Heart left ventricle (tissue), 16 donors: Measurements from ENCODE around the gene EGFL6. TPM values are rescaled to one million over a fixed set of nuclear protein-coding genes. Genes with fewer than 3 reads are reported as not detected.

ENCODE experiments used
- ATAC-seq, 4 donors: fragments of 200-7000 bp; cut with Tn5 transposase; one replicate each; pipeline ENCODE4 v1.9.1; 2020 to 2022; ENCODE audit warnings: moderate library complexity in 4 of 4, mild to moderate bottlenecking in 3 of 4, moderate number of reproducible peaks in 1 of 4
- DNase-seq, 5 donors: peaks; one replicate each; pipeline ENCODE4 v3.0.0-alpha.2; 2020
- H3K27ac ChIP-seq, 12 donors: fragments of 200-600 bp; sonication (generic) in 4 of 12; one replicate each; pipeline versions ENCODE4 v1.5.0 to v1.8.0; 2016 to 2022; ENCODE audit warnings: mild to moderate bottlenecking in 2 of 12
- H3K27me3 ChIP-seq, 9 donors: fragments of 200-600 bp; sonication (generic) in 2 of 9; one replicate each; pipeline versions ENCODE4 v1.5.1 to v1.8.0; 2016 to 2022; ENCODE audit warnings: mild to moderate bottlenecking in 3 of 9
- H3K36me3 ChIP-seq, 9 donors: fragments of 200-600 bp; sonication (generic) in 2 of 9; one replicate each; pipeline versions ENCODE4 v1.5.0 to v1.8.0; 2018 to 2022; ENCODE audit warnings: mild to moderate bottlenecking in 2 of 9
- H3K4me1 ChIP-seq, 12 donors: fragments of 200-600 bp; sonication (generic) in 4 of 12; one replicate each; pipeline versions ENCODE4 v1.5.0 to v1.8.0; 2016 to 2022; ENCODE audit warnings: mild to moderate bottlenecking in 3 of 12
- H3K4me3 ChIP-seq, 12 donors: fragments of 200-600 bp; sonication (generic) in 4 of 12; one replicate each; pipeline versions ENCODE4 v1.5.0 to v1.8.0; 2017 to 2022; ENCODE audit warnings: mild to moderate bottlenecking in 9 of 12, moderate library complexity in 4 of 12
- H3K9me3 ChIP-seq, 12 donors: fragments of 200-600 bp; sonication (generic) in 4 of 12; one replicate each; pipeline versions ENCODE4 v1.5.0 to v1.8.0; 2016 to 2022; ENCODE audit warnings: mild to moderate bottlenecking in 1 of 12
- POLR2A ChIP-seq, 2 donors: fragments of 450-650 bp; IDR thresholded peaks; one replicate each; pipeline ENCODE4 v1.6.1; 2017; ENCODE audit warnings: antibody characterized with exemption in 2 of 2, mild to moderate bottlenecking in 2 of 2, moderate library complexity in 2 of 2
- WGBS, 4 donors: extraction: QIAGEN DNeasy Blood & Tissue Kit in 2 of 4; methylation state at CpG; one replicate each; pipeline versions ENCODE4 v1.1.5 to v1.1.7; 2013 to 2018; 5-methylcytosine and 5-hydroxymethylcytosine counted together
- intact Hi-C, 10 donors: fragments of 100-400 bp; cut with DNase I; formaldehyde crosslinking; loops; one replicate each; pipeline versions ENCODE4 v1.11.1 to v1.14.2; 2022
- polyA plus RNA-seq, 2 donors: library from polyadenylated mRNA; stranded (reverse); fragments of 200-250 nt; gene quantifications; one replicate each; pipeline ENCODE4 v1.2.3, GENCODE V29; 2013
- total RNA-seq, 9 donors: library from RNA; depleted of rRNA in 2 of 9; stranded (reverse); fragments of >200 nt in 2 of 9; fragmentation: NEBNext Ultra II Directional in 3 of 9; extraction: Animal tissue kit (Norgen Biotek cat#: 25700) in 3 of 9; gene quantifications; one replicate each; pipeline versions ENCODE4 v1.1.0 to v1.2.4, GENCODE V29; 2016 to 2023
- TF ChIP-seq, protein P1 (sequence below), 12 donors: fragments of 200-600 bp; sonication (generic) in 4 of 12; IDR thresholded peaks; one replicate each; pipeline versions ENCODE4 v1.5.0 to v1.8.0; 2018 to 2022; ENCODE audit warnings: antibody characterized with exemption in 12 of 12, mild to moderate bottlenecking in 5 of 12
- donor health status: ischemic (EF 13 %, LVEDD 7.1; RV severe dilation, severe dysfunction).
- donor health status: healthy with polysubstance abuse.
- donor health status: DM: no; HTN: yes; CAD: no.
- donor health status: DM: no; HTN: no; CAD: no.
- donor health status: ischemic (EF 25% LVEDD 6.9; RV normal size, moderate dysfunction).
- donor health status: ischemic (EF 25% LVEDD 5.7; RV mildly dilated, moderate dysfunction).
- donor health status: healthy.
- donor health status: DM: yes; HTN: yes; CAD: no.
- donor health status: ischemic (EF 35%, LVEDD 5.7; RV mildly dilated, moderate dysfunction).
- donor health status: nonischemic (EF 11% LVEDD 7.7; RV severe dilation, severe dysfunction).
- donor health status: DM: yes; HTN: yes; CAD: no.
- donor health status: PGD.
- donor health status: ischemic (EF 29% LVEDD 5.4; RV normal size, mild dysfunction).
- donor health status: nonischemic (EF 23%, LVEDD 6.1; RV moderate dilation, normal function).

The EGFL6 gene
- total and polyA plus RNA-seq, 11 donors: 2.4 TPM; not detected in 10

DNA sequence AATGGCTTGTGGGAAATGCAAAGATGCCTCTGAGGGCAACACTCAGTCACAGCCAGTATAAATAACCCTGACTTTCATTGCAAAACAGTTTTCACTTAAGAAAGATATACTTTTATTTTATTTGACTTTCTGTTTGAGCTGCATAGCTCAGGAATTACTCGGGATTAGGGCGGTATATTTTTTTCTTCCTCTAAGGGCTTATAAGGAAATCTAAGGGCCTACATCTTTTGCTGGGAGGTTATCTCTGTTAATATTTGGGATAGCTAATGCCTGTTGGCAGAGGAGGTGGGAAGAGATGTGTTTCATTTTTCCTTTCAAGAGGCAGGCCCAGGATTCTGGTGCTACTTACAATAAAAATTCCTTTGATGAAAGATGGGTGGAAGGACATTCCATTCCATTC, 28.8 kb upstream of the EGFL6 start:
- DNase-seq: no peak
- H3K27me3 ChIP-seq: peaks cover 0 to 14% (median 0%) of the 10 kb centered on the region in 9 donors
- ATAC-seq: no peak
- 78 to 90% (median 84%) methylated on average over 2 of the region's 2 CpGs for whole genome bisulfite sequencing, 4 donors
- H3K27ac ChIP-seq: no peak overlapping the region
- no peaks in the 10 kb centered on the region for H3K9me3 ChIP-seq
- no peak for TF ChIP-seq POLR2A (IDR thresholded peaks at IDR 0.05)
- TF ChIP-seq, protein P1, sequence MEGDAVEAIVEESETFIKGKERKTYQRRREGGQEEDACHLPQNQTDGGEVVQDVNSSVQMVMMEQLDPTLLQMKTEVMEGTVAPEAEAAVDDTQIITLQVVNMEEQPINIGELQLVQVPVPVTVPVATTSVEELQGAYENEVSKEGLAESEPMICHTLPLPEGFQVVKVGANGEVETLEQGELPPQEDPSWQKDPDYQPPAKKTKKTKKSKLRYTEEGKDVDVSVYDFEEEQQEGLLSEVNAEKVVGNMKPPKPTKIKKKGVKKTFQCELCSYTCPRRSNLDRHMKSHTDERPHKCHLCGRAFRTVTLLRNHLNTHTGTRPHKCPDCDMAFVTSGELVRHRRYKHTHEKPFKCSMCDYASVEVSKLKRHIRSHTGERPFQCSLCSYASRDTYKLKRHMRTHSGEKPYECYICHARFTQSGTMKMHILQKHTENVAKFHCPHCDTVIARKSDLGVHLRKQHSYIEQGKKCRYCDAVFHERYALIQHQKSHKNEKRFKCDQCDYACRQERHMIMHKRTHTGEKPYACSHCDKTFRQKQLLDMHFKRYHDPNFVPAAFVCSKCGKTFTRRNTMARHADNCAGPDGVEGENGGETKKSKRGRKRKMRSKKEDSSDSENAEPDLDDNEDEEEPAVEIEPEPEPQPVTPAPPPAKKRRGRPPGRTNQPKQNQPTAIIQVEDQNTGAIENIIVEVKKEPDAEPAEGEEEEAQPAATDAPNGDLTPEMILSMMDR (IDR thresholded peaks at IDR 0.05): no peak
- no peaks in the 10 kb centered on the region for H3K4me1 ChIP-seq
- no peak overlapping the region for H3K4me3 ChIP-seq
- no peaks in the 10 kb centered on the region for H3K36me3 ChIP-seq
- intact Hi-C loops: no loop called here

DNA sequence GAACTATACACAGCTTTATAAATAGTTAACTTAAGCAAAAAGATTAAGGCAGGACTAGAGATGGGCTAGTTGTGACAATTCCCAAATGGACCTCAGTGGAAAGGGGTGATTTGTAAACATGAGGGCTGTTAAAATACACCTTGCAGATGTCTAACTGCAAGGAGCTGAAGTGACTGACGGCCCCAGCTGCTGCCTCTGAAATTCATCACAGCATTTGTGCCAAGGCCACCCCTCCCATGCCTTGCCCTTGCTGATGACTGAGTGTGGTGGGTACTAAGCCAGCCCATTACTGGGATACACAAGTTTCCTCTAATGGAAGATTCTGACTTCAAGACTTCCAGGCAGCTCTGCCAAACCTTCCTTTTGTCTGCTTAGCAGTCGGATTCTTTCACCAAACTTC, 23.7 kb upstream of the EGFL6 start:
- TF ChIP-seq, protein P1 (IDR thresholded peaks at IDR 0.05): no peak
- TF ChIP-seq POLR2A (IDR thresholded peaks at IDR 0.05): no peak
- ATAC-seq (no peak), DNase-seq (no peak)
- H3K4me3 ChIP-seq: no peak overlapping the region
- intact Hi-C loops: no loop called here
- H3K27ac ChIP-seq: no peak overlapping the region
- H3K4me1 ChIP-seq: no peaks in the 10 kb centered on the region
- no peaks in the 10 kb centered on the region for H3K9me3 ChIP-seq
- no peaks in the 10 kb centered on the region for H3K36me3 ChIP-seq
- peaks cover 0 to 21% (median 0%) of the 10 kb centered on the region in 9 donors for H3K27me3 ChIP-seq
- WGBS, 4 donors: 55 to 90% (median 67%) methylated on average over 2 of the region's 2 CpGs

DNA sequence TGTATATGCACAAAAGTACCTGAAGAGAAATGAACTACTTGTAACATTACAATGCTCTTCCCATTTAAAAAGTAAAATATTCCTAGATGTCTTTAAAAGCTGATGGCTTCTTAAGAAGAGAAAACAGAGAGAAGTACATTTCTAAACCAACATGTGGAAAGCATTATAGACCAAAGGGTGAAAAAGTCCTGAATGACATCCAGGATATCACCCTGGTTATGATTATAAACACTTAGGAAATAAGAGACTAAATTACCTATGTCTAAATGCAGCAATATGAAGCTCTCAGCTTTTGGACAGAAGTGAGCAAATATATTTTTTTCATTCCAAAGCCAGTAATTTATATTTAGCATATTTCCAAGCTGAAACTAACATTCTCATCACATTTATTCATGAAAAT, 21.7 kb upstream of the EGFL6 start:
- no peaks in the 10 kb centered on the region for H3K9me3 ChIP-seq
- no peak for TF ChIP-seq POLR2A (IDR thresholded peaks at IDR 0.05)
- TF ChIP-seq, protein P1 (IDR thresholded peaks at IDR 0.05): no peak
- intact Hi-C loops: no loop called here
- H3K27me3 ChIP-seq: peaks cover 0 to 31% (median 0%) of the 10 kb centered on the region in 9 donors
- H3K4me1 ChIP-seq: no peaks in the 10 kb centered on the region
- no peak overlapping the region for H3K27ac ChIP-seq
- H3K4me3 ChIP-seq: no peak overlapping the region
- H3K36me3 ChIP-seq: no peaks in the 10 kb centered on the region
- DNase-seq (no peak), ATAC-seq (no peak)

DNA sequence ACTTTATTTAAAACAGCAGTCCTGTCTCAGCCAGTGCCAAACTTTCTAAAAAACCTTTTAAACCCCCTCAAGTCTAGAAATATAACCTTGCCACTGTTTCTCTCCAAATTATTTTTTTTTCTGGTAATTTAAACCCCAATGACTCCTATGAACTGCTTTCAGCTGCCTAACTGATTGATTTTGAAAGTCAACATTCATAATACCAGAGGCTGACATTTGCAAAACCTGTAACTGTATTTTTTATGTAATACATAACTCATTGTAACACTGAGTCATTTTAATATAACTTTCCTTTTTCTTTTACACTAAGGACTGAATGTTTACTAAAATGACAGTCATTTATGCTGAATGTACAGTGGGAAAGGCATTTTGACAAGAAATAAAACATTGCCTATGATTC, 19.1 kb upstream of the EGFL6 start:
- no peak for TF ChIP-seq POLR2A (IDR thresholded peaks at IDR 0.05)
- TF ChIP-seq, protein P1 (IDR thresholded peaks at IDR 0.05): no peak
- H3K36me3 ChIP-seq: no peaks in the 10 kb centered on the region
- no peak overlapping the region for H3K4me3 ChIP-seq
- no peaks in the 10 kb centered on the region for H3K9me3 ChIP-seq
- ATAC-seq (no peak), DNase-seq (no peak)
- no peaks in the 10 kb centered on the region for H3K4me1 ChIP-seq
- H3K27ac ChIP-seq: no peak overlapping the region
- H3K27me3 ChIP-seq: peaks cover 0 to 46% (median 0%) of the 10 kb centered on the region in 9 donors
- intact Hi-C loops: no loop called here
